Right renal cortex interstitium (tissue), 3 donors: ENCODE data around the gene FRS3. TPM values are rescaled to one million over a fixed set of nuclear protein-coding genes. Genes with fewer than 3 reads are reported as not detected.
"Not testable (repeated sequence)": the region's sequence is repeated elsewhere in the genome, so short reads cannot be mapped to it uniquely, and the experiment has no call there.

ENCODE experiments used
- DNase-seq, 3 donors: peaks; one replicate each; pipeline ENCODE4 v3.0.0-alpha.2; 2013; ENCODE audit warnings: low read depth in 3 of 3, low spot score in 2 of 3
- polyA plus RNA-seq, 3 donors: library from polyadenylated mRNA; unstranded; fragments of 120-200 nt; gene quantifications; one replicate each; pipeline ENCODE4 v1.2.1, GENCODE V29; 2013; ENCODE audit not compliant: insufficient read length in 3 of 3

The FRS3 gene, protein sequence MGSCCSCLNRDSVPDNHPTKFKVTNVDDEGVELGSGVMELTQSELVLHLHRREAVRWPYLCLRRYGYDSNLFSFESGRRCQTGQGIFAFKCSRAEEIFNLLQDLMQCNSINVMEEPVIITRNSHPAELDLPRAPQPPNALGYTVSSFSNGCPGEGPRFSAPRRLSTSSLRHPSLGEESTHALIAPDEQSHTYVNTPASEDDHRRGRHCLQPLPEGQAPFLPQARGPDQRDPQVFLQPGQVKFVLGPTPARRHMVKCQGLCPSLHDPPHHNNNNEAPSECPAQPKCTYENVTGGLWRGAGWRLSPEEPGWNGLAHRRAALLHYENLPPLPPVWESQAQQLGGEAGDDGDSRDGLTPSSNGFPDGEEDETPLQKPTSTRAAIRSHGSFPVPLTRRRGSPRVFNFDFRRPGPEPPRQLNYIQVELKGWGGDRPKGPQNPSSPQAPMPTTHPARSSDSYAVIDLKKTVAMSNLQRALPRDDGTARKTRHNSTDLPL
- polyA plus RNA-seq, result 1 to 10 TPM; 4.2 to 5.0 (median 4.7) TPM

- DNase-seq, result peak; percentile 90 to 93 (median 91)
Observed at GRCh38 chr6:41779788-41780550, at the start of gene FRS3. TSS of gene FRS3 (minus strand) at chr6:41779900. CDS start at chr6:41776987, 2,913 bp downstream.

DNA sequence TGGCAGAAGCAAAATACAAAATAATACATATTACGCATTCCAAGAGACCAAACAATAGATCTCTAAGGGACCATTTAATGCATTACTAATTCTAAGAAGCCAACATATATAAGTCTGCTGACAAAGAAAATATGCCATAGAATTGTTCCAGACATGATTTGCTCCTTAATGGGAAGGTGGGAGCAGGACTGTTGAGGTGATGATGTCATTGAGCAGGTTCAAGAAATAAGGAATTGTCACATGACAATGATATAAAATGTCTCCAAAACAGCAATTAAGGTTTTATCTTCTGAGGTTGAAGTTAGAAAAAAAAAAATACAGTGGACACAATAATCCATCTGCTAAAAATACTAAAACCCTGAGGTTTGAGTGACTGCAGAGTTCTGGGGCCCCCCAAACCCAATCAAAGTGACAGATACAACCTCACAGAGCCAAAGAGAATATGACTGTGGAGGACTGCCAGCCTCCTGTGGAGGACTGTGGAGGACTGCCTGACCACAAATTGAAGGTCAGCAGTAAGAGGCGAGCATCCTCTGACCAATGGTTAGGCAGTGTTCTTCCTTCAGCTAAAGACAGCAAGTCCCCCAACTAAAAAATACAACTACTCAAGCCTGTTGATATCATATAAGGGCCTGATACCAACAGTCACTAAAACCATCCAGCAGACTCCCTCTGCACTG, 46.8 kb upstream of the FRS3 start:
- no peak for DNase-seq

GRCh38 chr6:41824571-41825569, 45.2 kb upstream of the FRS3 start:
- DNase-seq, result no peak

GRCh38 chr6:41823178-41823577, 43.5 kb upstream of the FRS3 start:
- no peak for DNase-seq

GRCh38 chr6:41822021-41822420, 42.3 kb upstream of the FRS3 start:
- DNase-seq, result no peak

DNA sequence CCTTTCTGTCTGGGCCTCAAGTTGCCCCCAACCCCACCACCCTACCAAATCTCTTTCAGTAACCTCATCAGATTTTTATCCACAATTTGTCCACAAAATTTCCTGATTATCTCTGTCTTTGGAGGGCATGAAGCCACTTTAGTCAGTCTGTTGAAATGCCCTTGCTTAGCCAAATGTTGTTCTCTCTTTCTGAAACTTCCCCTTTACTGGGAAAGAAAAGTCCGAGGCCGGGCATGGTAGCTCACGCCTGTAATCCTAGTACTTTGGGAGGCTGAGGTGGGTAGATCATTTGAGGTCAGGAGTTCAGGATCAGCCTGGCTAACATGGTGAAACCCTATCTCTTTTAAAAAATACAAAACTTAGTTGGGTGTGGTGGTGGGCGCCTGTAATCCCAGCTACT, 41.6 kb upstream of the FRS3 start:
- no peak for DNase-seq

GRCh38 chr6:41818271-41819054, 38.8 kb upstream of the FRS3 start:
- DNase-seq, result no peak

DNA sequence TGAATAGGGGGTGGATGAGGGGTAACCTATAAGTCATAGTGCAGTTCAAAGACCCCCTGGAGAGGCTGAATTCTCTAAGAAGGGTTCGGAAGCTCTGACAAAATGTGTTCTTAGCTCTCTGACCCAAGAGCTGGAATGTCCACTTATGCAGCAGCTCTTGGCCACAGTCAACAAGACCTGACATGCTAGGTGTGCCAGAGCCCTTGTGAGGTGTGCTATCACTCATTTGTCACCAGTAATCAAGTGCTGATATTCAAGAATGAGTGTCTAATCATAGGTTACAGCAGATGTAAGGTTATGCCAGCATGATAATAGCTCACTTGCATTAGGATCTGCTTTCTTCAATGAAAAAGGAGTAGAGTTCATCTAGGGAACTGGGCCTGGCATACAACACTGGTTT, 35.9 kb upstream of the FRS3 start:
- DNase-seq, result no peak

DNA sequence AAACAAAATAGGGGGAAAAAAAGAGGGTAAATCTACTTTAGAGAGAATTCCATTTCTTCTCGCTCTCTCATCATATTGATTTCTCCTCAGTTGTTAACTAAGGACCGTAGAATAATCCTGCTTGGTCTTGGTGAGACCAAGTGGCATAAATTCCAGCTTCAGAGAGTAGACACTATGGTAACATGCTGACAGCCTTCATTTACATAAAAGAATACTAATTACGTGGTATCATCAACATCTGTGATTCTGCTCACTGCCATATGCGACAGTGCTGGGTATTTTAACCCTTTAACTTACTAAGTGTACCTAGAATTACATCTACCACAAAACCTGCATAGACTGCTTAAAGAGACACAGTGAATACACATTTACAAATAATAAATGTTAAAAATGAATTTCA, 34.9 kb upstream of the FRS3 start:
- no peak for DNase-seq

- no peak for DNase-seq
Observed at GRCh38 chr6:41813956-41814355, 34.3 kb upstream of the FRS3 start.

- no peak for DNase-seq
Observed at GRCh38 chr6:41813469-41813868, 33.8 kb upstream of the FRS3 start.

DNA sequence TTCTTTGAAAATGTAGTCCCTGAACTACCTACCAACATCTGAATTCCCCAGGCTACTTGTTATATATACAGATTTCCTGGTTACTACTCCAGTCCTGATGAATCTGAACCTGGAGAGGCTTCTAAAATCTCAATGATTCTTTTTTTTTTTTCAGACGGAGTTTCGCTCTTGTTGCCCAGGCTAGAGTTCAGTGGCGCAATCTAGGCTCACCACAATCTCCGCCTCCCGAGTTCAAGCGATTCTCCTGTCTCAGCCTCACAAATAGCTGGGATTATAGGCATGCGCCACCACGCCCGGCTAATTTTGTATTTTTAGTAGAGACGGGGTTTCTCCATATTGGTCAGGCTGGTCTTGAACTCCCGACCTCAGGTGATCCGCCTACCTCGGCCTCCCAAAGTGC, 32.2 kb upstream of the FRS3 start:
- not testable (repeated sequence) for DNase-seq

DNA sequence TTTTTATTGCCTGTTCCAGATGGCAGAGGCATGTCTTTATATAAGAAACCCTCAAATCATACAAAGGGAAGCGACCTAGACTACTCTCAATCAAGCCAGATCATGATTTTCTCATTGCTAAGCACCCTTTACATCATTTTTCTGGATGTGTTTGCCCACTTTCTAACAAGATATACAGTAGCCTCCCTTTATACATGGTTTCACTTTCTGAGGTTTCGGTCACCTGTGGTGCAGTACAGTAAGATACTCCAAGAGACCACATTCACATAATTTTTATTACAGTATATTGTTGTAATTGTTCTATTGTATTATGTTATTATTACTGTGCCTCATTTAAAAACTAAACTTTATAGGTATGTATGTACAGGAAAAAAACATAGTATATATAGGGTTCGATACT, 31.4 kb upstream of the FRS3 start:
- no peak for DNase-seq

DNA sequence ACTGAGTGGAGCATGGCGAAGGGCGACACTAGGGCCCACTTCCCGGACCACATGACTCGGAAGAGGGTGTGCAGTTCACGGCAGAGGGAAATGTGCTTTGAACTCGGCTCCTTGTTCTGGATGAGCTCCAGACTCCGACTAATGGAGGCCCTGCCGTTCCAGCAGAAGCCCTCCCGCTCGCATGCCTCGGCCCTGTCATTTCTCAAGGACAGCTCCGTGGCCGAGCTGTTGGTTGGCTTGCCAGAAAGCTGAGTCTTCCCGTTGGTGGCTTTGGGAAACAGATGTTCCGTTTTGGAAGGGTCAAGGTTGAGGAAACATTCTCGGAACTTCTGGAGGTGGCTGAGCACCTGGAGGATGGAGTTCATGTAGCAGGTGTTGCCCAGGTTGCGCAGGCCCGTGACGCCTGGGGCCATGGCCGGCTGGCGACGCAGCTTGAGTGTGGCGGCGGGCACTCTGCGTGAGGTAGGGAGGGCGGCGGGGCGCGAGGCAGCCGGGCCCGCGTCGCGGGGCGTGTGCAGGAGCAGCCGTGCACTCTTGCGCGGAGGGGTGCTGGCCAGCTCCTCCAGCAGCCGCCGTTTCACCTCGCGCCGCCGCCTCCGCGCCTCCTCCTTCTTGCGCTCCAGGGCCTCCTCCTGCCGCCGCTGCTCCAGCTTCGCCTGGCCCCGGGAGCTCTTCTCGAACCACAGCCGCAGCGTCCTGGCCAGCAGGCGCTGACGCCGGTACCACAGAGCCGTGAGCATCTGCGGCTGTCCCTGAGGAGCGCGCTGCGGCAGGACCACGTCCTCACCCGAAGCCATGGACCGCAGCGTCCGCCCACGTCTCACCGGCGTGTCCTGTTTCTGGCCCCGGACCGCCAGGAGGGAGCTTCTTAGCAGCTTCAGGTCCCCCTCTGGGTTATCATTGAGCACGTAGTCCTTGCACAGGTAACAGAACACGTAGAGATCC, 26.4 kb upstream of the FRS3 start:
- no peak for DNase-seq

DNA sequence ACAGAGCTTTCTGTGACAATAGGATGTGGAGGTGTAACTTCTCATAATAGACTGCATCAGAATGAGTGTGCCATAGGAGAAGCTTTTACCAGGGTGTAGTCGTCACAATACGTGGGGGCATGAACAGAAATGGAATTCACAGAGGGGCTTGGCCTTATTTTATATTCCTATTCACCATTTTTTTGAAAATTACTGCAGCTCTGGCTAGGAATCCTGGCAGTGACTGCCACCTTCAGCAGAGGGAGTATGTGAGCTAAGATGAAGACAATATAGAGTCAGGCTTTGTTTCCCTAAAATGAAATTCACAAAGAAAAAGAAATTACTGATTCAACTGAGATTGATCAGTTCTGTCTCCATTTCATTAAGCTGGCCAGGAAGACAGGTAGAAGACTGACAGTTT, 21.7 kb upstream of the FRS3 start:
- no peak for DNase-seq

- no peak for DNase-seq
Observed at GRCh38 chr6:41799559-41799911, 19.8 kb upstream of the FRS3 start.

- no peak for DNase-seq
Observed at GRCh38 chr6:41798901-41799558, 19.3 kb upstream of the FRS3 start.

GRCh38 chr6:41796474-41796873, 16.8 kb upstream of the FRS3 start:
- DNase-seq, result no peak
